ENCODE results near the gene COL23A1. TPM values are rescaled to one million over a fixed set of nuclear protein-coding genes. Genes with fewer than 3 reads are reported as not detected.

Gene COL23A1
- polyA plus RNA-seq, 2 of the 4 experiments (the other 2 are of a cell fraction): not detected

DNA sequence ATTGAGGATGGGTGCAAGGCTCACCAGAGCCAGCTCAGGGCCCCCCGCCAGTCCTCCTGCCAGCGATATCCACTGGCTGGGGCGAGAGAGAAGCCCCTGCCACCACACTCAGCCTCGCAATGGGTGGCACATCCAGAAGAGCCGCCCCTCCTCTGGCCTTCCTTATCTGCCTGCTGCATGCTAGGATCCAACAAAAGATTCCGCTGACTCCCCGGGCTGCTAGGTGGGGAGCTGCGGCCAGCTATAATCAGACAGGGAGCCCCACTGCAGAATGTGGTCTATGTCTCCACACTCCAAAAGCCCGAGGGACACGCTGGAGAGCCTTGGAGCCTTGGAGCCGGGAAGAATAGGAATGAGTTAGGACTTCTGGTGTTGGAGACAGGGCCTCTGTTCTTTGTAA lies 32.8 kb downstream of the COL23A1 start:
- ATAC-seq: no peak
- H3K27ac ChIP-seq: no peak overlapping the region
- TF ChIP-seq NPAS2 (CRISPR knock-in tag; IDR thresholded peaks at IDR 0.05; ENCODE audit: borderline replicate concordance) (no peak), HEYL (CRISPR knock-in tag; IDR thresholded peaks at IDR 0.05) (no peak), TP53 (CRISPR knock-in tag; IDR thresholded peaks at IDR 0.05) (no peak), RNF2 (IDR thresholded peaks at IDR 0.05; ENCODE audit: borderline replicate concordance, low read depth) (no peak)
- CTCF ChIA-PET: no interaction called here
- H3K9me3 ChIP-seq: peaks cover 18% of the 10 kb centered on the region; the same call in 2 of the 3 replicates
- no peak overlapping the region for H3K4me3 ChIP-seq
- no peak overlapping the region for H3K4me2 ChIP-seq
- 27% methylated on average over 10 of the region's 11 CpGs for WGBS (ENCODE audit: missing lambda C conversion rate)
- POLR2A ChIA-PET: no interaction called here
- H3K4me1 ChIP-seq: no peaks in the 10 kb centered on the region
- no peak for FAIRE-seq
- no peak for DNase-seq (ENCODE audit: low read depth in 1 of 2, low spot score in 1 of 2)

DNA sequence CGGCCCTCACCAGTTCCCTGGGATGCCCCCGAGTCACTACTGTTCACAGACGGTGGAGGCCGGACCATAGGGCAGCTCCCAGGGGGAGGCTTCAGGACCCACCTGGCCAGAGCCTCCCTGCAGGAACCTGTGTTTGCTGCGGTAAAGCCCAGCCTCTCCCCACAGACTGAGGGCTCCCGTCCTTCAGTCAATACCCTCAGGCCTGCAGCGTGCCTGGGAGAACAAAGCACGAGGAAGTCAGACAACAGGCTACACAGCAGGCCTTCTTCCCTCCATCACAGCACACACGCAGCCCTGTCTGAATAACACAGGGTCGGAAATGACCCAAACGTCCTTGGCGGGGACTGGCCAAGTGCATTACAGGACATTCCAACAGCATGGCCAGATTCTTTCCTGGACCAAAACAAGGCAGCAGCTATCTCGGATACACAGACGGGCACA lies 34.4 kb downstream of the COL23A1 start:
- Histone ChIP-seq H3K27ac (no peak overlapping the region), H3K4me2 (no peak overlapping the region), H3K4me1 (no peaks in the 10 kb centered on the region), H3K4me3 (no peak overlapping the region), H3K9me3 (peaks cover 22% of the 10 kb centered on the region; the same call in 2 of the 3 replicates)
- no peak for TF ChIP-seq EP300 (IDR thresholded peaks at IDR 0.05)
- DNase-seq (ENCODE audit: low read depth in 1 of 2, low spot score in 1 of 2): no peak
- ChIA-PET CTCF (no interaction called here), POLR2A (no interaction called here)
- no peak for FAIRE-seq
- 51% methylated on average over 12 of the region's 14 CpGs for WGBS (ENCODE audit: missing lambda C conversion rate)
- no peak for ATAC-seq

DNA sequence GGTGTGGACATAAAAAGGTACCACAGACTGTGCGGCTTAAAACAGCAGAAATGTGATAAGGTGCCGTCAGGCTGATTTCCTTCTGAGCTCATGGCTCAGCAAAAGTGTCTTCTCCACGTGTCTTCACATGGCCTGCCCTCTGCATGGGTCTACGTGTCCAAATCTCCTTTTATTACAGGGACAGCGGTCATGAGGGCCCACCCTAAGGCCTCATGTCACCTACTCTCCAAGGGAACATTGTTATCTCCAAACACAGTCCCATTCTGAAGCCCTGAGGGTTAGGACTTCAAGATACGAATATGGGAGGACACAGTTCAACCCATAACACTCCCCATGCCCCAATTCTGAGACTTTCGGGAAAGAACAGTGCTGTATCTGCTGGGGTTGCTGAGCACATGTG lies 35.2 kb downstream of the COL23A1 start:
- 18% methylated on average over 7 of the region's 7 CpGs for WGBS (ENCODE audit: missing lambda C conversion rate)
- no peak overlapping the region for H3K4me3 ChIP-seq
- peaks cover 22% of the 10 kb centered on the region; the same call in 2 of the 3 replicates for H3K9me3 ChIP-seq
- no peak overlapping the region for H3K27ac ChIP-seq
- FAIRE-seq: no peak
- ATAC-seq: no peak
- H3K4me1 ChIP-seq: no peaks in the 10 kb centered on the region
- DNase-seq (ENCODE audit: low read depth in 1 of 2, low spot score in 1 of 2): no peak
- CTCF ChIA-PET: no interaction called here
- TF ChIP-seq EHMT2 (IDR thresholded peaks at IDR 0.05; ENCODE audit: low read depth) (no peak), JUN (IDR thresholded peaks at IDR 0.05) (no peak), KDM5A (IDR thresholded peaks at IDR 0.05) (no peak), MAZ (IDR thresholded peaks at IDR 0.05; ENCODE audit: borderline replicate concordance, low read depth, low read length) (no peak), POLR2AphosphoS2 (conservative IDR thresholded peaks at IDR 0.05; ENCODE audit: low read length) (no peak), POLR2A (IDR thresholded peaks at IDR 0.05; ENCODE audit: low read length) (no peak), TFCP2L1 (CRISPR knock-in tag; IDR thresholded peaks at IDR 0.05) (no peak)
- TF ChIP-seq, protein P1, sequence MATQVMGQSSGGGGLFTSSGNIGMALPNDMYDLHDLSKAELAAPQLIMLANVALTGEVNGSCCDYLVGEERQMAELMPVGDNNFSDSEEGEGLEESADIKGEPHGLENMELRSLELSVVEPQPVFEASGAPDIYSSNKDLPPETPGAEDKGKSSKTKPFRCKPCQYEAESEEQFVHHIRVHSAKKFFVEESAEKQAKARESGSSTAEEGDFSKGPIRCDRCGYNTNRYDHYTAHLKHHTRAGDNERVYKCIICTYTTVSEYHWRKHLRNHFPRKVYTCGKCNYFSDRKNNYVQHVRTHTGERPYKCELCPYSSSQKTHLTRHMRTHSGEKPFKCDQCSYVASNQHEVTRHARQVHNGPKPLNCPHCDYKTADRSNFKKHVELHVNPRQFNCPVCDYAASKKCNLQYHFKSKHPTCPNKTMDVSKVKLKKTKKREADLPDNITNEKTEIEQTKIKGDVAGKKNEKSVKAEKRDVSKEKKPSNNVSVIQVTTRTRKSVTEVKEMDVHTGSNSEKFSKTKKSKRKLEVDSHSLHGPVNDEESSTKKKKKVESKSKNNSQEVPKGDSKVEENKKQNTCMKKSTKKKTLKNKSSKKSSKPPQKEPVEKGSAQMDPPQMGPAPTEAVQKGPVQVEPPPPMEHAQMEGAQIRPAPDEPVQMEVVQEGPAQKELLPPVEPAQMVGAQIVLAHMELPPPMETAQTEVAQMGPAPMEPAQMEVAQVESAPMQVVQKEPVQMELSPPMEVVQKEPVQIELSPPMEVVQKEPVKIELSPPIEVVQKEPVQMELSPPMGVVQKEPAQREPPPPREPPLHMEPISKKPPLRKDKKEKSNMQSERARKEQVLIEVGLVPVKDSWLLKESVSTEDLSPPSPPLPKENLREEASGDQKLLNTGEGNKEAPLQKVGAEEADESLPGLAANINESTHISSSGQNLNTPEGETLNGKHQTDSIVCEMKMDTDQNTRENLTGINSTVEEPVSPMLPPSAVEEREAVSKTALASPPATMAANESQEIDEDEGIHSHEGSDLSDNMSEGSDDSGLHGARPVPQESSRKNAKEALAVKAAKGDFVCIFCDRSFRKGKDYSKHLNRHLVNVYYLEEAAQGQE (IDR thresholded peaks at IDR 0.05): no peak
- H3K4me2 ChIP-seq: no peak overlapping the region
- POLR2A ChIA-PET: no interaction called here

DNA sequence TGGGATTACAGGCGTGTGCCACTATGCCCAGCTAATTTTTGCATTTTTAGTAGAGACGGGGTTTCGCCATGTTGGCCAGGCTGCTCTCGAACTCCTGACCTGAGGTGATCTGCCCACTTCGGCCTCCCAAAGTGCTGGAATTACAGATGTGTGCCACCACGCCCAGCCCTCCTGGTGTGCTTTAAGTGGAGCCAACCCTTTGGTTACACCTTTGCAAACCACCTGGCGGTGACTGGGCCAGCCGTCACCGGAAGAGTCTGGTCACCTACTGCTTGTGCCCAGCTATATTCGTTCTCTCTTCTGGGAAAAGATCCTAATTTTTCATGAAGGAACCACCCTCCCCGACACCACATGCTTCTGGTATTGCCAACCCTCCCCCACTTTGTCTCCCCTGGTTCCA lies 35.9 kb downstream of the COL23A1 start:
- DNase-seq (ENCODE audit: low read depth in 1 of 2, low spot score in 1 of 2): no peak
- CTCF ChIA-PET: no interaction called here

More for the DNA sequence above, 35.9 kb downstream of the COL23A1 start:
- no peak overlapping the region for H3K4me3 ChIP-seq
- POLR2A ChIA-PET: no interaction called here
- H3K4me2 ChIP-seq: no peak overlapping the region
- TF ChIP-seq FOXS1 (CRISPR knock-in tag; IDR thresholded peaks at IDR 0.05): no peak
- TF ChIP-seq, protein P2, sequence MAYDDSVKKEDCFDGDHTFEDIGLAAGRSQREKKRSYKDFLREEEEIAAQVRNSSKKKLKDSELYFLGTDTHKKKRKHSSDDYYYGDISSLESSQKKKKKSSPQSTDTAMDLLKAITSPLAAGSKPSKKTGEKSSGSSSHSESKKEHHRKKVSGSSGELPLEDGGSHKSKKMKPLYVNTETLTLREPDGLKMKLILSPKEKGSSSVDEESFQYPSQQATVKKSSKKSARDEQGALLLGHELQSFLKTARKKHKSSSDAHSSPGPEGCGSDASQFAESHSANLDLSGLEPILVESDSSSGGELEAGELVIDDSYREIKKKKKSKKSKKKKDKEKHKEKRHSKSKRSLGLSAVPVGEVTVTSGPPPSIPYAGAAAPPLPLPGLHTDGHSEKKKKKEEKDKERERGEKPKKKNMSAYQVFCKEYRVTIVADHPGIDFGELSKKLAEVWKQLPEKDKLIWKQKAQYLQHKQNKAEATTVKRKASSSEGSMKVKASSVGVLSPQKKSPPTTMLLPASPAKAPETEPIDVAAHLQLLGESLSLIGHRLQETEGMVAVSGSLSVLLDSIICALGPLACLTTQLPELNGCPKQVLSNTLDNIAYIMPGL (CRISPR knock-in tag; IDR thresholded peaks at IDR 0.05; ENCODE audit: borderline replicate concordance): no peak
- no peak for TF ChIP-seq HOXB5 (CRISPR knock-in tag; IDR thresholded peaks at IDR 0.05)
- no peak for TF ChIP-seq FOSL2 (IDR thresholded peaks at IDR 0.05)
- TF ChIP-seq FOSL2 (CRISPR knock-in tag; IDR thresholded peaks at IDR 0.05): no peak
- FAIRE-seq (no peak), ATAC-seq (no peak)
- H3K4me1 ChIP-seq: no peaks in the 10 kb centered on the region
- no peak overlapping the region for H3K27ac ChIP-seq
- WGBS (ENCODE audit: missing lambda C conversion rate): 35% methylated on average over 11 of the region's 11 CpGs
- H3K9me3 ChIP-seq: peaks cover 22% of the 10 kb centered on the region; the same call in 2 of the 3 replicates

Measured in A549 (cell line).